ENCODE data around the gene CNEP1R1. TPM values are rescaled to one million over a fixed set of nuclear protein-coding genes. Genes with fewer than 3 reads are reported as not detected.

Gene CNEP1R1
- total and polyA plus RNA-seq, 2 of the 4 experiments (the other 2 are of a cell fraction): 16.1 to 22.0 TPM

DNA sequence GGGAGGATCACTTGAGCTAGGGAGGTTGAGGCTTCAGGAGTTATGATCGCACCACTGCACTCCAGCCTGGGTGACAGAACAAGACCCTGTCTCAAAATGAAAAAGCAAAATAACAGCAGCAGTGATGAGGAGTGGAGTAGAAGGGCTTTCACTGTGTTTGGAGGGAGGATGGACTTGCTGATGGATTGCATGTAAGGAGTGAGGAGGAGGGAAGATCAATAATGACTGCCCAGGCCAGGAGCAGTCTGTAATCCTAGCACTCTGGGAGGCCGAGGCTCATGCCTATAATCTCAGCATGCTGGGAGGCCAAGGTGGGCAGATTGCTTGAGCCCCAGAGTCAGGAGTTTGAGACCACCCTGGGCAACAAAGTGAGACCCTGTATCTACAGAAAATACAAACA lies 14.8 kb upstream of the CNEP1R1 start:
- ATAC-seq (ENCODE audit: low read depth): no peak
- no peak for TF ChIP-seq POLR2A (IDR thresholded peaks at IDR 0.05; ENCODE audit: low read depth, low read length)
- TF ChIP-seq, protein P1, sequence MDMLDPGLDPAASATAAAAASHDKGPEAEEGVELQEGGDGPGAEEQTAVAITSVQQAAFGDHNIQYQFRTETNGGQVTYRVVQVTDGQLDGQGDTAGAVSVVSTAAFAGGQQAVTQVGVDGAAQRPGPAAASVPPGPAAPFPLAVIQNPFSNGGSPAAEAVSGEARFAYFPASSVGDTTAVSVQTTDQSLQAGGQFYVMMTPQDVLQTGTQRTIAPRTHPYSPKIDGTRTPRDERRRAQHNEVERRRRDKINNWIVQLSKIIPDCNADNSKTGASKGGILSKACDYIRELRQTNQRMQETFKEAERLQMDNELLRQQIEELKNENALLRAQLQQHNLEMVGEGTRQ (IDR thresholded peaks at IDR 0.05; ENCODE audit: low read depth, low read length): no peak
- TF ChIP-seq FOS (IDR thresholded peaks at IDR 0.05; ENCODE audit: low read depth, low read length): no peak
- no peak for TF ChIP-seq BHLHE40 (IDR thresholded peaks at IDR 0.05; ENCODE audit: low read depth, low read length)
- TF ChIP-seq, protein P2, sequence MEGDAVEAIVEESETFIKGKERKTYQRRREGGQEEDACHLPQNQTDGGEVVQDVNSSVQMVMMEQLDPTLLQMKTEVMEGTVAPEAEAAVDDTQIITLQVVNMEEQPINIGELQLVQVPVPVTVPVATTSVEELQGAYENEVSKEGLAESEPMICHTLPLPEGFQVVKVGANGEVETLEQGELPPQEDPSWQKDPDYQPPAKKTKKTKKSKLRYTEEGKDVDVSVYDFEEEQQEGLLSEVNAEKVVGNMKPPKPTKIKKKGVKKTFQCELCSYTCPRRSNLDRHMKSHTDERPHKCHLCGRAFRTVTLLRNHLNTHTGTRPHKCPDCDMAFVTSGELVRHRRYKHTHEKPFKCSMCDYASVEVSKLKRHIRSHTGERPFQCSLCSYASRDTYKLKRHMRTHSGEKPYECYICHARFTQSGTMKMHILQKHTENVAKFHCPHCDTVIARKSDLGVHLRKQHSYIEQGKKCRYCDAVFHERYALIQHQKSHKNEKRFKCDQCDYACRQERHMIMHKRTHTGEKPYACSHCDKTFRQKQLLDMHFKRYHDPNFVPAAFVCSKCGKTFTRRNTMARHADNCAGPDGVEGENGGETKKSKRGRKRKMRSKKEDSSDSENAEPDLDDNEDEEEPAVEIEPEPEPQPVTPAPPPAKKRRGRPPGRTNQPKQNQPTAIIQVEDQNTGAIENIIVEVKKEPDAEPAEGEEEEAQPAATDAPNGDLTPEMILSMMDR (conservative IDR thresholded peaks at IDR 0.05; ENCODE audit: low read depth, low read length): no peak
- no peak for TF ChIP-seq RAD21 (IDR thresholded peaks at IDR 0.05; ENCODE audit: low read length)
- TF ChIP-seq NFE2L2 (IDR thresholded peaks at IDR 0.05; ENCODE audit: low read depth, low read length): no peak
- no peak for TF ChIP-seq MAFK (IDR thresholded peaks at IDR 0.05; ENCODE audit: low read depth, low read length)
- TF ChIP-seq RFX5 (IDR thresholded peaks at IDR 0.05; ENCODE audit: low read depth, low read length): no peak
- TF ChIP-seq, protein P3, sequence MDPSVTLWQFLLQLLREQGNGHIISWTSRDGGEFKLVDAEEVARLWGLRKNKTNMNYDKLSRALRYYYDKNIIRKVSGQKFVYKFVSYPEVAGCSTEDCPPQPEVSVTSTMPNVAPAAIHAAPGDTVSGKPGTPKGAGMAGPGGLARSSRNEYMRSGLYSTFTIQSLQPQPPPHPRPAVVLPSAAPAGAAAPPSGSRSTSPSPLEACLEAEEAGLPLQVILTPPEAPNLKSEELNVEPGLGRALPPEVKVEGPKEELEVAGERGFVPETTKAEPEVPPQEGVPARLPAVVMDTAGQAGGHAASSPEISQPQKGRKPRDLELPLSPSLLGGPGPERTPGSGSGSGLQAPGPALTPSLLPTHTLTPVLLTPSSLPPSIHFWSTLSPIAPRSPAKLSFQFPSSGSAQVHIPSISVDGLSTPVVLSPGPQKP (IDR thresholded peaks at IDR 0.05; ENCODE audit: borderline replicate concordance, low read depth, low read length): no peak
- TF ChIP-seq CHD1 (IDR thresholded peaks at IDR 0.05; ENCODE audit: low read depth, low read length): no peak
- TF ChIP-seq SMC3 (IDR thresholded peaks at IDR 0.05; ENCODE audit: low read depth, low read length): no peak
- TF ChIP-seq MXI1 (IDR thresholded peaks at IDR 0.05; ENCODE audit: borderline replicate concordance, low read depth, low read length): no peak
- no peak for TF ChIP-seq MAZ (IDR thresholded peaks at IDR 0.05; ENCODE audit: borderline replicate concordance, low read depth, low read length)
- no peak for TF ChIP-seq RCOR1 (IDR thresholded peaks at IDR 0.05; ENCODE audit: insufficient replicate concordance, low read length)
- TF ChIP-seq CEBPB (IDR thresholded peaks at IDR 0.05; ENCODE audit: low read depth, low read length): no peak
- H3K4me1 ChIP-seq (ENCODE audit: control insufficient read depth, insufficient read depth, low read length): no peaks in the 10 kb centered on the region
- no peak overlapping the region for H2BK5ac ChIP-seq (ENCODE audit: low read depth, low read length, poor library complexity, severe bottlenecking)
- no peaks in the 10 kb centered on the region; the same call in 1 of the 2 replicates for H3K27me3 ChIP-seq (ENCODE audit: control insufficient read depth, insufficient read depth, low read length)
- H2BK20ac ChIP-seq (ENCODE audit: low read depth, low read length): no peak overlapping the region
- H4K8ac ChIP-seq (ENCODE audit: low read depth in 2 of 2, low read length in 2 of 2): no peak overlapping the region
- no peak overlapping the region for H2BK15ac ChIP-seq (ENCODE audit: low read depth, low read length)
- in situ Hi-C loops (cut with MboI; ENCODE audit: low sequenced_read_pairs): no loop called here
- H3K23ac ChIP-seq (ENCODE audit: low read depth, low read length): no peak overlapping the region
- H3K9ac ChIP-seq (ENCODE audit: low read depth, low read length): no peak overlapping the region
- no peak overlapping the region for H3K18ac ChIP-seq (ENCODE audit: low read depth, low read length)
- WGBS, 2 experiments (ENCODE audit: extremely low coverage in 2 of 2, insufficient read length in 1 of 2): 75% methylated on average over 2 of the region's 2 CpGs; no CpG with 5 or more reads in 1 of the 2 experiments
- no peak overlapping the region for H3K4me2 ChIP-seq (ENCODE audit: low read depth, low read length)
- dilution Hi-C loops (cut with HindIII; ENCODE audit: low sequenced_read_pairs, unreplicated experiment): no loop called here
- H4K20me1 ChIP-seq (ENCODE audit: insufficient read depth, low read length): no peaks in the 10 kb centered on the region
- no peak overlapping the region for H4K5ac ChIP-seq (ENCODE audit: low read depth, low read length)
- H2AK9ac ChIP-seq (replicated peaks; ENCODE audit: low read depth, low read length, poor library complexity): no peak overlapping the region
- no peak overlapping the region for H3K4ac ChIP-seq (ENCODE audit: low read depth, low read length)
- no peak overlapping the region for H3K14ac ChIP-seq (replicated peaks; ENCODE audit: low read depth, low read length)
- no peak overlapping the region for H4K91ac ChIP-seq (ENCODE audit: insufficient read depth, low read depth, low read length)
- no peak overlapping the region for H3K27ac ChIP-seq (ENCODE audit: insufficient read depth, low read length)
- no peak for DNase-seq
- no peak overlapping the region for H2AK5ac ChIP-seq (ENCODE audit: low read depth, low read length)
- intact Hi-C loops (cut with micrococcal nuclease): no loop called here
- no peaks in the 10 kb centered on the region for H3K9me3 ChIP-seq (ENCODE audit: control insufficient read depth, insufficient read depth, low read length)
- no peaks in the 10 kb centered on the region for H3K9me1 ChIP-seq (ENCODE audit: insufficient read depth, low read length)
- H2BK120ac ChIP-seq (ENCODE audit: low read depth, low read length): no peak overlapping the region
- H3K4me3 ChIP-seq (ENCODE audit: insufficient read depth, low read depth, low read length): no peak overlapping the region
- no peak overlapping the region for H2AFZ ChIP-seq (replicated peaks; ENCODE audit: low read length, poor library complexity)
- H3K79me1 ChIP-seq (ENCODE audit: low read depth in 1 of 2, low read length in 2 of 2): no peaks in the 10 kb centered on the region
- no peaks in the 10 kb centered on the region for H3K36me3 ChIP-seq (ENCODE audit: control insufficient read depth, insufficient read depth, low read length)
- CTCF ChIA-PET: no interaction called here
- no TSS peak for BruUV-seq (replicated peaks)
- H3K56ac ChIP-seq (ENCODE audit: extremely low read depth, insufficient read depth, low read length): no peak overlapping the region
- POLR2A ChIA-PET (ENCODE audit: unreplicated experiment): no interaction called here
